H9 (cell line): Measurements from ENCODE around the gene HLA-DQA1. TPM values are rescaled to one million over a fixed set of nuclear protein-coding genes. Genes with fewer than 3 reads are reported as not detected.

Experiments used
- DNase-seq: peaks from one replicate; pipeline ENCODE4 v3.0.0-alpha.2; 2017
- H2AFZ ChIP-seq: one replicate; pipeline ENCODE4 v1.6.1; 2013; ENCODE audit warnings: mild to moderate bottlenecking, low read length, control low read depth, moderate library complexity
- H2AK5ac ChIP-seq: 2 replicates; pipeline ENCODE4 v1.6.1; 2013; ENCODE audit warnings: low read length, control low read depth, mixed read lengths; ENCODE audit not compliant: insufficient read length
- H2BK120ac ChIP-seq: one replicate; pipeline ENCODE4 v1.6.1; 2013; ENCODE audit warnings: low read depth, mild to moderate bottlenecking, low read length, control low read depth, inconsistent platforms; ENCODE audit not compliant: poor library complexity, severe bottlenecking
- H2BK12ac ChIP-seq: 2 replicates; pipeline ENCODE4 v1.6.1; 2013; ENCODE audit warnings: low read length, control low read depth, mixed read lengths, low read depth; ENCODE audit not compliant: insufficient read length
- H2BK15ac ChIP-seq: 2 replicates; pipeline ENCODE4 v1.6.1; 2013; ENCODE audit warnings: low read depth, low read length, control low read depth
- H2BK20ac ChIP-seq: one replicate; pipeline ENCODE4 v1.6.1; 2013; ENCODE audit warnings: low read depth, mild to moderate bottlenecking, low read length, control low read depth, inconsistent platforms; ENCODE audit not compliant: poor library complexity, severe bottlenecking
- H2BK5ac ChIP-seq: 2 replicates; pipeline ENCODE4 v1.6.1; 2013; ENCODE audit warnings: low read length, control low read depth, mixed read lengths; ENCODE audit not compliant: insufficient read length
- H3K14ac ChIP-seq: 2 replicates; pipeline ENCODE4 v1.6.1; 2013; ENCODE audit warnings: low read length, control low read depth; ENCODE audit not compliant: insufficient read depth
- H3K18ac ChIP-seq: 2 replicates; pipeline ENCODE4 v1.6.1; 2013; ENCODE audit warnings: low read depth, mild to moderate bottlenecking, mixed read lengths, low read length, control low read depth; ENCODE audit not compliant: insufficient read length
- H3K23ac ChIP-seq: 2 replicates; pipeline ENCODE4 v1.6.1; 2013; ENCODE audit warnings: low read length, control low read depth, mixed read lengths, low read depth; ENCODE audit not compliant: insufficient read length
- H3K23me2 ChIP-seq: 2 replicates; pipeline ENCODE4 v1.6.1; 2013; ENCODE audit warnings: low read depth, mild to moderate bottlenecking, mixed read lengths, low read length, control low read depth; ENCODE audit not compliant: insufficient read length, poor library complexity, severe bottlenecking
- H3K27ac ChIP-seq: 2 replicates; pipeline ENCODE4 v1.5.1; 2013; ENCODE audit warnings: low read length, control low read depth, mixed read lengths, low read depth; ENCODE audit not compliant: insufficient read length
- H3K27me3 ChIP-seq: 2 replicates; pipeline ENCODE4 v1.6.1; 2013; ENCODE audit warnings: low read length, control low read depth, inconsistent platforms; ENCODE audit not compliant: insufficient read depth
- H3K4ac ChIP-seq: 2 replicates; pipeline ENCODE4 v1.6.1; 2013; ENCODE audit warnings: low read depth, mild to moderate bottlenecking, control low read depth, inconsistent platforms, low read length, moderate library complexity
- H3K4me1 ChIP-seq: 2 replicates; pipeline ENCODE4 v1.6.1; 2013; ENCODE audit warnings: low read length, control low read depth, inconsistent platforms; ENCODE audit not compliant: insufficient read depth
- H3K4me2 ChIP-seq: 2 replicates; pipeline ENCODE4 v1.6.1; 2013; ENCODE audit warnings: low read length, control low read depth, mixed read lengths; ENCODE audit not compliant: insufficient read length, insufficient read depth
- H3K56ac ChIP-seq: 2 replicates; pipeline ENCODE4 v1.6.1; 2013; ENCODE audit warnings: low read depth, mild to moderate bottlenecking, mixed read lengths, low read length, control low read depth; ENCODE audit not compliant: insufficient read length
- H3K79me1 ChIP-seq: 2 replicates; pipeline ENCODE4 v1.6.1; 2013; ENCODE audit warnings: low read depth, mild to moderate bottlenecking, moderate library complexity, low read length, control low read depth, inconsistent platforms; ENCODE audit not compliant: insufficient read depth, poor library complexity, severe bottlenecking
- H3K79me2 ChIP-seq: 2 replicates; pipeline ENCODE4 v1.6.1; 2013; ENCODE audit warnings: low read length, control low read depth, inconsistent platforms; ENCODE audit not compliant: insufficient read depth
- H3K9ac ChIP-seq: 2 replicates; pipeline ENCODE4 v1.6.1; 2013; ENCODE audit warnings: low read length, control low read depth, mixed read lengths; ENCODE audit not compliant: insufficient read length; ENCODE audit errors: extremely low read depth
- H3K9me3 ChIP-seq: one replicate; pipeline ENCODE4 v1.6.1; 2013; ENCODE audit warnings: low read depth, low read length, inconsistent platforms; ENCODE audit not compliant: control insufficient read depth
- H3T11ph ChIP-seq: one replicate; pipeline ENCODE4 v1.6.1; 2013; ENCODE audit warnings: mild to moderate bottlenecking, low read length, control low read depth, inconsistent platforms
- H4K20me1 ChIP-seq: one replicate; pipeline ENCODE4 v1.6.1; 2013; ENCODE audit not compliant: control insufficient read depth, insufficient read length, insufficient read depth
- H4K5ac ChIP-seq: 2 replicates; pipeline ENCODE4 v1.6.1; 2013; ENCODE audit warnings: low read depth, mild to moderate bottlenecking, mixed read lengths, low read length, control low read depth; ENCODE audit not compliant: insufficient read length
- H4K8ac ChIP-seq: replicated peaks from 2 replicates; pipeline ENCODE4 v1.6.1; 2013; ENCODE audit warnings: low read length, control low read depth, mixed read lengths, low read depth; ENCODE audit not compliant: insufficient read length
- H4K91ac ChIP-seq: 2 replicates; pipeline ENCODE4 v1.6.1; 2013; ENCODE audit warnings: low read depth, mild to moderate bottlenecking, moderate library complexity, mixed read lengths, low read length, control low read depth; ENCODE audit not compliant: insufficient read length
- H3K27ac Mint-ChIP-seq, 3 experiments: 2 replicates in 2 of 3; 3 replicates in 1 of 3; pipeline ENCODE4 v1.8.0; 2020 to 2021; ENCODE audit warnings: mixed read lengths in 3 of 3, mild to moderate bottlenecking in 1 of 3, moderate library complexity in 1 of 3
- H3K27me3 Mint-ChIP-seq: 2 replicates; pipeline ENCODE4 v1.8.0; 2021; ENCODE audit warnings: low read depth, mild to moderate bottlenecking, moderate library complexity, mixed read lengths
- H3K36me3 Mint-ChIP-seq, 3 experiments: 2 replicates in 2 of 3; 3 replicates in 1 of 3; pipeline ENCODE4 v1.8.0; 2020 to 2021; ENCODE audit warnings: low read depth in 3 of 3, mixed read lengths in 3 of 3; ENCODE audit not compliant: insufficient read depth in 1 of 3
- H3K4me1 Mint-ChIP-seq, 2 experiments: 2 replicates each; pipeline ENCODE4 v1.8.0; 2020; ENCODE audit warnings: mixed read lengths in 2 of 2
- H3K4me3 Mint-ChIP-seq, 2 experiments: 2 replicates in 1 of 2; 3 replicates in 1 of 2; pipeline ENCODE4 v1.8.0; 2020 to 2021; ENCODE audit warnings: mild to moderate bottlenecking in 2 of 2, mixed read lengths in 2 of 2, moderate library complexity in 1 of 2
- H3K9me3 Mint-ChIP-seq, 2 experiments: 2 replicates in 1 of 2; 3 replicates in 1 of 2; pipeline ENCODE4 v1.8.0; 2020; ENCODE audit warnings: mild to moderate bottlenecking in 2 of 2, mixed read lengths in 2 of 2, moderate library complexity in 1 of 2
- CTCF ChIP-seq: fragments of 200-600 bp; sonication (generic); conservative IDR thresholded peaks from 3 replicates; pipeline ENCODE4 v1.8.0; 2021; ENCODE audit warnings: antibody characterized with exemption, mild to moderate bottlenecking
- WGBS: extraction: QIAGEN DNeasy Blood & Tissue Kit; methylation state at CpG from one replicate; pipeline ENCODE4 v1.1.7; 2013; ENCODE audit warnings: missing lambda C conversion rate, low lambda C conversion rate, mixed read lengths; ENCODE audit not compliant: insufficient read length; ENCODE audit errors: extremely low coverage; 5-methylcytosine and 5-hydroxymethylcytosine counted together
- total RNA-seq: library from RNA; stranded (reverse); gene quantifications from 2 replicates; pipeline ENCODE4 v1.2.1, GENCODE V29; 2021

Gene HLA-DQA1
- total RNA-seq, 1 experiment from 2014 or later = 1.7 TPM

GRCh38 chr6:32617751-32618150 lies 19.5 kb upstream of the HLA-DQA1 start:
- Histone ChIP-seq H4K5ac (no peak overlapping the region), H3K9ac (no peak overlapping the region), H2BK20ac (no peak overlapping the region), H3K56ac (no peak overlapping the region), H3K14ac (no peak overlapping the region), H2BK120ac (no peak overlapping the region), H3K23ac (no peak overlapping the region), H2AK5ac (no peak overlapping the region), H3K27me3 (no peaks in the 10 kb centered on the region), H4K91ac (no peak overlapping the region), H4K20me1 (no peaks in the 10 kb centered on the region), H3T11ph (no peak overlapping the region), H3K27ac (no peak overlapping the region), H2BK5ac (no peak overlapping the region), H3K4ac (no peak overlapping the region), H3K18ac (no peak overlapping the region), H4K8ac (no peak overlapping the region), H2BK15ac (no peak overlapping the region), H3K23me2 (no peaks in the 10 kb centered on the region), H3K9me3 (no peaks in the 10 kb centered on the region), H2AFZ (no peak overlapping the region), H3K79me1 (no peaks in the 10 kb centered on the region), H3K4me1 (peaks cover 2% of the 10 kb centered on the region; the same call in 1 of the 2 replicates), H2BK12ac (no peak overlapping the region), H3K4me2 (no peak overlapping the region), H3K79me2 (no peaks in the 10 kb centered on the region)
- H3K9me3 Mint-ChIP-seq = no peaks in the 10 kb centered on the region; a peak in 1 of 5 replicates
- DNase-seq = no peak
- H3K4me1 Mint-ChIP-seq = peaks cover 15 to 23% of the 10 kb centered on the region in 2 experiments
- no peak overlapping the region for H3K27ac Mint-ChIP-seq
- H3K27me3 Mint-ChIP-seq = no peaks in the 10 kb centered on the region
- no CpG with 5 or more reads among the region's 1 CpG for WGBS
- H3K4me3 Mint-ChIP-seq = no peak overlapping the region
- no peak for TF ChIP-seq CTCF
- H3K36me3 Mint-ChIP-seq = no peaks in the 10 kb centered on the region
